Measurements from ENCODE around the gene L2HGDH.

L2HGDH gene

GRCh38 chr14:50350975-50351374 lies 38.9 kb upstream of the L2HGDH start:
- no peaks in the 10 kb centered on the region for H3K36me3 ChIP-seq (ENCODE audit: control insufficient read depth in 2 of 2, insufficient read depth in 2 of 2, low read length in 2 of 2)
- no peak overlapping the region for H3K4me3 ChIP-seq (ENCODE audit: low read length in 2 of 2)
- peaks cover 4% of the 10 kb centered on the region for H3K4me1 ChIP-seq (ENCODE audit: control insufficient read depth, insufficient read depth, low read length)
- H3K9ac ChIP-seq (ENCODE audit: low read length in 2 of 2): no peak overlapping the region
- H3K27ac ChIP-seq (ENCODE audit: low read length): no peak overlapping the region
- H3K27me3 ChIP-seq (ENCODE audit: control insufficient read depth in 1 of 2, insufficient read depth in 2 of 2, low read length in 2 of 2): no peaks in the 10 kb centered on the region
- H3K9me3 ChIP-seq (ENCODE audit: control insufficient read depth in 2 of 2, low read length in 2 of 2): no peaks in the 10 kb centered on the region

- no peak overlapping the region for H3K27ac ChIP-seq (ENCODE audit: low read length)
- peaks cover 4% of the 10 kb centered on the region for H3K4me1 ChIP-seq (ENCODE audit: control insufficient read depth, insufficient read depth, low read length)
- no peak overlapping the region for H3K4me3 ChIP-seq (ENCODE audit: low read length in 2 of 2)
- H3K9me3 ChIP-seq (ENCODE audit: control insufficient read depth in 2 of 2, low read length in 2 of 2): no peaks in the 10 kb centered on the region
- no peaks in the 10 kb centered on the region for H3K27me3 ChIP-seq (ENCODE audit: control insufficient read depth in 1 of 2, insufficient read depth in 2 of 2, low read length in 2 of 2)
- H3K36me3 ChIP-seq (ENCODE audit: control insufficient read depth in 2 of 2, insufficient read depth in 2 of 2, low read length in 2 of 2): no peaks in the 10 kb centered on the region
- H3K9ac ChIP-seq (ENCODE audit: low read length in 2 of 2): no peak overlapping the region
These were observed 36.9 kb upstream of the L2HGDH start for GRCh38 chr14:50348933-50349332.

GRCh38 chr14:50347521-50347920 lies 35.5 kb upstream of the L2HGDH start:
- no peak overlapping the region for H3K9ac ChIP-seq (ENCODE audit: low read length in 2 of 2)
- H3K9me3 ChIP-seq (ENCODE audit: control insufficient read depth in 2 of 2, low read length in 2 of 2): no peaks in the 10 kb centered on the region
- H3K27ac ChIP-seq (ENCODE audit: low read length): no peak overlapping the region

GRCh38 chr14:50345846-50346422 lies 33.9 kb upstream of the L2HGDH start:
- no peaks in the 10 kb centered on the region for H3K36me3 ChIP-seq (ENCODE audit: control insufficient read depth in 2 of 2, insufficient read depth in 2 of 2, low read length in 2 of 2)
- H3K9me3 ChIP-seq (ENCODE audit: control insufficient read depth in 2 of 2, low read length in 2 of 2): no peaks in the 10 kb centered on the region
- H3K27ac ChIP-seq (ENCODE audit: low read length): no peak overlapping the region
- H3K27me3 ChIP-seq (ENCODE audit: control insufficient read depth in 1 of 2, insufficient read depth in 2 of 2, low read length in 2 of 2): no peaks in the 10 kb centered on the region
- no peak overlapping the region for H3K9ac ChIP-seq (ENCODE audit: low read length in 2 of 2)
- no peak overlapping the region for H3K4me3 ChIP-seq (ENCODE audit: low read length in 2 of 2)
- peaks cover 6% of the 10 kb centered on the region for H3K4me1 ChIP-seq (ENCODE audit: control insufficient read depth, insufficient read depth, low read length)

More at GRCh38 chr14:50347521-50347920, 35.5 kb upstream of the L2HGDH start:
- Histone ChIP-seq H3K27me3 (ENCODE audit: control insufficient read depth in 1 of 2, insufficient read depth in 2 of 2, low read length in 2 of 2) (no peaks in the 10 kb centered on the region), H3K4me1 (ENCODE audit: control insufficient read depth, insufficient read depth, low read length) (peaks cover 6% of the 10 kb centered on the region), H3K36me3 (ENCODE audit: control insufficient read depth in 2 of 2, insufficient read depth in 2 of 2, low read length in 2 of 2) (no peaks in the 10 kb centered on the region), H3K4me3 (ENCODE audit: low read length in 2 of 2) (no peak overlapping the region)

- Histone ChIP-seq H3K27ac (ENCODE audit: low read length) (no peak overlapping the region), H3K4me1 (ENCODE audit: control insufficient read depth, insufficient read depth, low read length) (peaks cover 6% of the 10 kb centered on the region), H3K36me3 (ENCODE audit: control insufficient read depth in 2 of 2, insufficient read depth in 2 of 2, low read length in 2 of 2) (no peaks in the 10 kb centered on the region), H3K27me3 (ENCODE audit: control insufficient read depth in 1 of 2, insufficient read depth in 2 of 2, low read length in 2 of 2) (no peaks in the 10 kb centered on the region), H3K9ac (ENCODE audit: low read length in 2 of 2) (no peak overlapping the region), H3K4me3 (ENCODE audit: low read length in 2 of 2) (no peak overlapping the region), H3K9me3 (ENCODE audit: control insufficient read depth in 2 of 2, low read length in 2 of 2) (no peaks in the 10 kb centered on the region)
These were observed 33.0 kb upstream of the L2HGDH start for GRCh38 chr14:50344876-50345563.

GRCh38 chr14:50344116-50344775 lies 32.2 kb upstream of the L2HGDH start:
- Histone ChIP-seq H3K9me3 (ENCODE audit: control insufficient read depth in 2 of 2, low read length in 2 of 2) (no peaks in the 10 kb centered on the region), H3K9ac (ENCODE audit: low read length in 2 of 2) (no peak overlapping the region), H3K4me1 (ENCODE audit: control insufficient read depth, insufficient read depth, low read length) (peaks cover 6% of the 10 kb centered on the region), H3K4me3 (ENCODE audit: low read length in 2 of 2) (no peak overlapping the region), H3K36me3 (ENCODE audit: control insufficient read depth in 2 of 2, insufficient read depth in 2 of 2, low read length in 2 of 2) (no peaks in the 10 kb centered on the region), H3K27ac (ENCODE audit: low read length) (no peak overlapping the region), H3K27me3 (ENCODE audit: control insufficient read depth in 1 of 2, insufficient read depth in 2 of 2, low read length in 2 of 2) (no peaks in the 10 kb centered on the region)

GRCh38 chr14:50343434-50343833 lies 31.4 kb upstream of the L2HGDH start:
- no peaks in the 10 kb centered on the region for H3K27me3 ChIP-seq (ENCODE audit: control insufficient read depth in 1 of 2, insufficient read depth in 2 of 2, low read length in 2 of 2)
- H3K27ac ChIP-seq (ENCODE audit: low read length): no peak overlapping the region
- H3K36me3 ChIP-seq (ENCODE audit: control insufficient read depth in 2 of 2, insufficient read depth in 2 of 2, low read length in 2 of 2): no peaks in the 10 kb centered on the region
- H3K4me3 ChIP-seq (ENCODE audit: low read length in 2 of 2): no peak overlapping the region
- H3K9me3 ChIP-seq (ENCODE audit: control insufficient read depth in 2 of 2, low read length in 2 of 2): no peaks in the 10 kb centered on the region
- H3K4me1 ChIP-seq (ENCODE audit: control insufficient read depth, insufficient read depth, low read length): peaks cover 6% of the 10 kb centered on the region
- no peak overlapping the region for H3K9ac ChIP-seq (ENCODE audit: low read length in 2 of 2)

- Histone ChIP-seq H3K9me3 (ENCODE audit: control insufficient read depth in 2 of 2, low read length in 2 of 2) (no peaks in the 10 kb centered on the region), H3K27ac (ENCODE audit: low read length) (peak overlapping the region; percentile 13), H3K27me3 (ENCODE audit: control insufficient read depth in 1 of 2, insufficient read depth in 2 of 2, low read length in 2 of 2) (no peaks in the 10 kb centered on the region), H3K36me3 (ENCODE audit: control insufficient read depth in 2 of 2, insufficient read depth in 2 of 2, low read length in 2 of 2) (no peaks in the 10 kb centered on the region), H3K4me3 (ENCODE audit: low read length in 2 of 2) (peak overlapping the region; percentile 10 to 65), H3K9ac (ENCODE audit: low read length in 2 of 2) (peak overlapping the region in 1 of 2 donors; percentile 47), H3K4me1 (ENCODE audit: control insufficient read depth, insufficient read depth, low read length) (peaks cover 2% of the 10 kb centered on the region)
These were observed 30.4 kb upstream of the L2HGDH start for GRCh38 chr14:50342221-50343078.

GRCh38 chr14:50340963-50341362 lies 28.9 kb upstream of the L2HGDH start:
- H3K4me3 ChIP-seq (ENCODE audit: low read length in 2 of 2): no peak overlapping the region
- no peaks in the 10 kb centered on the region for H3K9me3 ChIP-seq (ENCODE audit: control insufficient read depth in 2 of 2, low read length in 2 of 2)
- H3K4me1 ChIP-seq (ENCODE audit: control insufficient read depth, insufficient read depth, low read length): peaks cover 5% of the 10 kb centered on the region
- no peaks in the 10 kb centered on the region for H3K27me3 ChIP-seq (ENCODE audit: control insufficient read depth in 1 of 2, insufficient read depth in 2 of 2, low read length in 2 of 2)
- H3K27ac ChIP-seq (ENCODE audit: low read length): no peak overlapping the region
- no peak overlapping the region for H3K9ac ChIP-seq (ENCODE audit: low read length in 2 of 2)
- H3K36me3 ChIP-seq (ENCODE audit: control insufficient read depth in 2 of 2, insufficient read depth in 2 of 2, low read length in 2 of 2): no peaks in the 10 kb centered on the region

- no peaks in the 10 kb centered on the region for H3K36me3 ChIP-seq (ENCODE audit: control insufficient read depth in 2 of 2, insufficient read depth in 2 of 2, low read length in 2 of 2)
- H3K9ac ChIP-seq (ENCODE audit: low read length in 2 of 2): no peak overlapping the region
- H3K4me3 ChIP-seq (ENCODE audit: low read length in 2 of 2): no peak overlapping the region
- H3K27me3 ChIP-seq (ENCODE audit: control insufficient read depth in 1 of 2, insufficient read depth in 2 of 2, low read length in 2 of 2): no peaks in the 10 kb centered on the region
- no peaks in the 10 kb centered on the region for H3K9me3 ChIP-seq (ENCODE audit: control insufficient read depth in 2 of 2, low read length in 2 of 2)
- H3K27ac ChIP-seq (ENCODE audit: low read length): no peak overlapping the region
- H3K4me1 ChIP-seq (ENCODE audit: control insufficient read depth, insufficient read depth, low read length): peaks cover 13% of the 10 kb centered on the region
These were observed 28.0 kb upstream of the L2HGDH start for GRCh38 chr14:50340045-50340444.

Measured in stomach smooth muscle (tissue), 2 donors.